Vagina (tissue), 2 donors: ENCODE measurements around the gene GIPC3. TPM values are rescaled to one million over a fixed set of nuclear protein-coding genes. Genes with fewer than 3 reads are reported as not detected.
A peak's percentile ranks its signal among the peaks of the same experiment; 100 is the strongest.

ENCODE experiments used
- DNase-seq, 2 donors: peaks; one replicate each; pipeline ENCODE4 v3.0.0-alpha.2; 2017; ENCODE audit errors: extremely low spot score in 2 of 2
- H3K27ac ChIP-seq: fragments of 200-600 bp; sonication (generic); one replicate; pipeline ENCODE4 v1.5.1; 2019
- H3K27me3 ChIP-seq: fragments of 200-600 bp; sonication (generic); one replicate; pipeline ENCODE4 v1.5.1; 2019
- H3K36me3 ChIP-seq, 2 donors: fragments of 200-600 bp; sonication (generic); one replicate each; pipeline ENCODE4 v1.5.1; 2017 to 2019
- H3K4me1 ChIP-seq: fragments of 200-600 bp; sonication (generic); one replicate; pipeline ENCODE4 v1.5.1; 2019
- H3K4me3 ChIP-seq, 2 donors: fragments of 200-600 bp; sonication (generic); 1 replicate in 1 of 2; 2 replicates in 1 of 2; pipeline ENCODE4 v1.5.1; 2016 to 2019
- H3K9me3 ChIP-seq: fragments of 200-600 bp; sonication (generic); one replicate; pipeline ENCODE4 v1.5.1; 2019
- POLR2A ChIP-seq, 2 donors: fragments of 450-650 bp; IDR thresholded peaks; one replicate each; pipeline ENCODE4 v1.6.1; 2017; ENCODE audit warnings: antibody characterized with exemption in 2 of 2, mild to moderate bottlenecking in 2 of 2, moderate library complexity in 2 of 2
- POLR2AphosphoS5 ChIP-seq, 2 donors: sonication (generic); formaldehyde crosslinking; IDR thresholded peaks; one replicate each; pipeline ENCODE4 v1.9.0; 2017; ENCODE audit warnings: antibody characterized with exemption in 2 of 2, mild to moderate bottlenecking in 2 of 2, low read depth in 1 of 2; ENCODE audit not compliant: insufficient read depth in 1 of 2
- intact Hi-C: fragments of 100-400 bp; cut with DNase I; formaldehyde crosslinking; loops from one replicate; pipeline ENCODE4 v1.15.1; 2023
- total RNA-seq: library from RNA; depleted of rRNA; stranded (reverse); fragments of >200 nt; gene quantifications from one replicate; pipeline ENCODE4 v1.2.3, GENCODE V29; 2016
- TF ChIP-seq, protein P1 (sequence below), 3 experiments: fragments of 450-650 bp in 2 of 3; fragments of 200-600 bp in 1 of 3; sonication (generic) in 1 of 3; IDR thresholded peaks; one replicate each; pipeline ENCODE4 v1.5.1; 2017 to 2019; ENCODE audit warnings: antibody characterized with exemption in 3 of 3, mild to moderate bottlenecking in 2 of 3, moderate library complexity in 2 of 3

GIPC3 gene
- total RNA-seq, 1 donor from 2014 or later = 0.25 TPM

DNA sequence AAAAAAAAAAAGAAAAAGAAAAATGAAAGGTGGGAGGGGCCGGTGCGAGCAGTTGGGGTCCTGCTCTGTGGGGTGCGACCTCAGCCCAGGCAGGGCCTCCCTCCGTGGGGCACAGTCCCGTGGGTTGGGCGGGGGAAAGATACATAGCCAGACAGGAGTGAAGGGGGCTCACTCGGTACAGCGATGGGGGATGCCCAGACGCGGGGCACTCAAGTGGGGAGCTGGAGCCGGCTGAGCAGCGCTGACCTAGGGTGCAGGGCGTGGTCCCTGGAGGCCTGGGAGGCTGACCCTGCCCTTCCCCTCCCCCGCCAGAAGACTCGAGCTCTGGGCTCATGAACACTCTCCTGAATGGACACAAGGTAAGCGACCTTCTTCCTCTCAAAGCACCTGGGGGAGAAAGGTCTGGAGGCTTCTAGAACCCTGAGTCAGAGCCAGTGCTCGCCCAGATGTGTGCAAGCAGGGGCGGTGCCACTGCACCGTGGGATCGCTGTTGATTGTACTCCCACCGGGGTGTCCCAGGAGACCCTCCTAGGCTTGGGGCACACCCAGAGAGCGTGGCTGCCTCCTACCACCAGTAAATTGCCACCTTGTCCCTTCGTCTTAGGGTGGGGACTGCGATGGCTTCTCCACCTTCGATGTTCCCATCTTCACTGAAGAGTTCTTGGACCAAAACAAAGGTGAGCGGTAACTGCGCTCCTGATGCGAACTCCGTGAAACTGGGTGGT is 9.2 kb upstream of the GIPC3 start:
- DNase-seq = no peak
- H3K4me3 ChIP-seq = peak overlapping the region; percentile 35 to 51
- H3K4me1 ChIP-seq = peaks cover 34% of the 10 kb centered on the region
- H3K27me3 ChIP-seq = no peaks in the 10 kb centered on the region
- intact Hi-C loops = loop anchor here (5.0 kb wide), 1 partner anchor 41 kb away; no protein-coding TSS in a partner anchor
- no peaks in the 10 kb centered on the region for H3K36me3 ChIP-seq
- peak overlapping the region; percentile 54 for H3K27ac ChIP-seq
- TF ChIP-seq POLR2AphosphoS5 (IDR thresholded peaks at IDR 0.05; ENCODE audit: insufficient read depth in 1 of 2, low read depth in 1 of 2) (no peak), POLR2A (IDR thresholded peaks at IDR 0.05) (no peak)
- TF ChIP-seq, protein P1, sequence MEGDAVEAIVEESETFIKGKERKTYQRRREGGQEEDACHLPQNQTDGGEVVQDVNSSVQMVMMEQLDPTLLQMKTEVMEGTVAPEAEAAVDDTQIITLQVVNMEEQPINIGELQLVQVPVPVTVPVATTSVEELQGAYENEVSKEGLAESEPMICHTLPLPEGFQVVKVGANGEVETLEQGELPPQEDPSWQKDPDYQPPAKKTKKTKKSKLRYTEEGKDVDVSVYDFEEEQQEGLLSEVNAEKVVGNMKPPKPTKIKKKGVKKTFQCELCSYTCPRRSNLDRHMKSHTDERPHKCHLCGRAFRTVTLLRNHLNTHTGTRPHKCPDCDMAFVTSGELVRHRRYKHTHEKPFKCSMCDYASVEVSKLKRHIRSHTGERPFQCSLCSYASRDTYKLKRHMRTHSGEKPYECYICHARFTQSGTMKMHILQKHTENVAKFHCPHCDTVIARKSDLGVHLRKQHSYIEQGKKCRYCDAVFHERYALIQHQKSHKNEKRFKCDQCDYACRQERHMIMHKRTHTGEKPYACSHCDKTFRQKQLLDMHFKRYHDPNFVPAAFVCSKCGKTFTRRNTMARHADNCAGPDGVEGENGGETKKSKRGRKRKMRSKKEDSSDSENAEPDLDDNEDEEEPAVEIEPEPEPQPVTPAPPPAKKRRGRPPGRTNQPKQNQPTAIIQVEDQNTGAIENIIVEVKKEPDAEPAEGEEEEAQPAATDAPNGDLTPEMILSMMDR (IDR thresholded peaks at IDR 0.05) = no peak
- H3K9me3 ChIP-seq = no peaks in the 10 kb centered on the region

- TF ChIP-seq, protein P1 (IDR thresholded peaks at IDR 0.05) = no peak
- no peak for TF ChIP-seq POLR2A (IDR thresholded peaks at IDR 0.05)
- TF ChIP-seq POLR2AphosphoS5 (IDR thresholded peaks at IDR 0.05; ENCODE audit: insufficient read depth in 1 of 2, low read depth in 1 of 2) = peak in 1 of 2 donors; percentile 45
- no peak for DNase-seq
- Histone ChIP-seq H3K4me3 (peak overlapping the region; percentile 35 to 51), H3K27ac (peak overlapping the region; percentile 54), H3K36me3 (no peaks in the 10 kb centered on the region), H3K27me3 (no peaks in the 10 kb centered on the region), H3K9me3 (no peaks in the 10 kb centered on the region), H3K4me1 (peaks cover 33% of the 10 kb centered on the region)
- intact Hi-C loops = loop anchor here (5.0 kb wide), 1 partner anchor 40 kb away; no protein-coding TSS in a partner anchor
These were observed 8.4 kb upstream of the GIPC3 start for GRCh38 chr19:3576696-3577443.

- DNase-seq = no peak
- peaks cover 27% of the 10 kb centered on the region for H3K4me1 ChIP-seq
- H3K27ac ChIP-seq = peak overlapping the region; percentile 54
- H3K27me3 ChIP-seq = no peaks in the 10 kb centered on the region
- intact Hi-C loops = loop anchor here (5.0 kb wide), 1 partner anchor 39 kb away; no protein-coding TSS in a partner anchor
- no peak overlapping the region for H3K4me3 ChIP-seq
- H3K9me3 ChIP-seq = no peaks in the 10 kb centered on the region
- TF ChIP-seq POLR2AphosphoS5 (IDR thresholded peaks at IDR 0.05; ENCODE audit: insufficient read depth in 1 of 2, low read depth in 1 of 2) (no peak), POLR2A (IDR thresholded peaks at IDR 0.05) (no peak)
- TF ChIP-seq, protein P1 (IDR thresholded peaks at IDR 0.05) = no peak
- no peaks in the 10 kb centered on the region for H3K36me3 ChIP-seq
These were observed 7.4 kb upstream of the GIPC3 start for GRCh38 chr19:3577723-3578344.

GRCh38 chr19:3578390-3578789 is 6.9 kb upstream of the GIPC3 start:
- TF ChIP-seq POLR2A (IDR thresholded peaks at IDR 0.05) (no peak), POLR2AphosphoS5 (IDR thresholded peaks at IDR 0.05; ENCODE audit: insufficient read depth in 1 of 2, low read depth in 1 of 2) (no peak)
- TF ChIP-seq, protein P1 (IDR thresholded peaks at IDR 0.05) = no peak
- DNase-seq = no peak
- H3K27ac ChIP-seq = no peak overlapping the region
- H3K4me3 ChIP-seq = no peak overlapping the region
- H3K27me3 ChIP-seq = no peaks in the 10 kb centered on the region
- intact Hi-C loops = loop anchor here (5.0 kb wide), 1 partner anchor 39 kb away; no protein-coding TSS in a partner anchor
- H3K9me3 ChIP-seq = no peaks in the 10 kb centered on the region
- H3K36me3 ChIP-seq = no peaks in the 10 kb centered on the region
- peaks cover 24% of the 10 kb centered on the region for H3K4me1 ChIP-seq
